Measurements from ENCODE around the gene EHBP1L1.
A peak's percentile ranks its signal among the peaks of the same experiment; 100 is the strongest.
"Not testable (repeated sequence)": the region's sequence is repeated elsewhere in the genome, so short reads cannot be mapped to it uniquely, and the experiment has no call there.

EHBP1L1 gene

DNA sequence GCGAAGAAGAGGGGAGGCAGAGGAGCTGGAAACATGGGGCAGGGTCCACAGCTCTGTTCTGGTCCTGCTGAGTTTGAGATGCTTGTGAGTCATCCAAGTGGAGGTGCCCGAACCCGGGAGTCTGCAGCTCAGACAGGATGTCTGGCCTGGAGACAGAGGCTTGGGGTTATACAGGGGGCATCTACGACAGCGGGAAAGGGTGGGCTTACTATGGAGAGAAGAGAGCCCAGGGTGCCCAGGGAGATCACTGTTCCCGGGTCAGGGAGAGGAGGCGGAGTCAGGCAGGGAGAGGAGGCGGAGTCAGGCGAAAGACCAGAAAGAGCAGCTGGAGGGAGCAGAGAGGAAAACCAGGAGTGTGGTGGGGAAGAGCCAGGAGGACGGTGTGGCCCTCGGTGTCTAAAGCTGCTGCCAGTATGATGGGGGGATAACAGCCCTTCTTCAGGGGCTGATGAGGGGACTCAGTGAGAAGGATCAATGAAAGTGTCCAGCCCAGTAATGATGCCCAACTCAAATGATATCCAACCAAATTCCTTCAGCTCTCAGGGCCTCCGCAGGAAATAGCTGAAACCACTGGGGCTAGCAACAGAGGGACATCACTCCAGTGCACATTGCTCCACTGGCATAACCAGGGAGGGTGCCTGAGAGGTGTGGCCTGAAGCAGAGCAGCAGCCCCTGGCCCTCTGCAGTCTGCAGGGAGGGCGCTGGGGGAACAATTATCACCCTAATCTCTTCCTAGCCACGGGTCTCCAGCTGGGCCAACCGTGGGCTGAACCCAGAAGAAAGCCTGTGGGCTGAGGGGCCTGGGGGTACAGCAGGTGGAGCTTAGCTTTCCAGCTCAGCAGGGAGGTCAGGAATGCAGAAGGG is 15.1 kb upstream of the EHBP1L1 start:
- no peak for DNase-seq (ENCODE audit: low read depth)

DNA sequence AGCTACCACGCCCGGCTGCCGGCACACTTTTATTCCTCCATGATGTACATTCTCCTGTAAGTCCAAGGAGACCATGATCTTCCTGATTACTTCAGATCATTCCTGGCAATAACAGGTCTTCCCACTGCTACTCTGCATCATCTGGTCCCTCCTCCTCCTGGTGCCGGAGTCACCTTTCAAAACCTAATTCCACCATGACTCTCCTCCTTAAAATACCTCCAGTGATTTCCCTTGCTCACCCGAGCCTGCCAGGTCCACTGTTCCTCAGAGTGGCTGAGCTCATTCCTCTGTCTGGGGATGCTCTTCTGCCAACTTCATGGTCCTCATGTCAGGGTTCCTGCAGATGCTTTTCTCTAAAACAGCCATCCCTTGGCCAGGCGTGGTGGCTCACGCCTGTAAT is 13.8 kb upstream of the EHBP1L1 start:
- no peak for DNase-seq (ENCODE audit: low read depth)

DNA sequence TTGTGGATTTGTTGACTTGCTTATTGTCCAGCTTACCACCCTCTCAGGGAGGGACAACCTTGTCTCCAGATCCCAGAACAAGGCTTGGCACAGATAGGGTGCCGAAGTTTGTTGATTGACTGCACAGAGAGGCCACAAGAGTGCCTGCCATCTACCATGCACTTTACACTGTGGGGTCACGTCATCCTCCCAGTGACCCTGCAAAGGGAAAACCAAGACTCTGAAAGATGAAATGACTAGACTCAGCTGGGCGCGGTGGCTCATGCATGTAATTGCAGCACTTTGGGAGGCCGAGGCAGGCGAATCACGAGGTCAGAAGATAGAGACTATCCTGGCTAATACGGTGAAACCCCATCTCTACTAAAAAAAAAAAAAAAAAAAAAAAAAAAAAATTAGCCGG is 13.1 kb upstream of the EHBP1L1 start:
- no peak for DNase-seq (ENCODE audit: low read depth)

DNA sequence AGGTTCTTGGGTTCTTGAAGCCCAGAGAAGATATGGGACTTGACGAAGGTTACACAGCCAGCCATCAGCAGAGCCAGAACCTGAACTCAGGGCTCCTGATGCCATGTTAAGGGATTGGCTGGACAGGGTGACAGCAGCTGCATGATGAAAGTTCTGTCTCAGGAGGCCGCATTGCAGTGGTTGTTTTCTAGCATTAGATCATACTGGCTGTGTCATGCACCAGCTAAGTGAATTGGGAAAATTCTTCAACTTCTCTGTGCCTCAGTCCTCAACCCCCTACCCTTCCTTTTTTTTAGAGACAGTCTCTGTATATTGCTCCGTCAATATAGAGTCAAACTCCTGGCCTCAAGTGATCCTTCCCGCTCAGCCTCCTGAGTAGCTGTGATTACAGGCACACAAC is 12.3 kb upstream of the EHBP1L1 start:
- no peak for DNase-seq (ENCODE audit: low read depth)

DNA sequence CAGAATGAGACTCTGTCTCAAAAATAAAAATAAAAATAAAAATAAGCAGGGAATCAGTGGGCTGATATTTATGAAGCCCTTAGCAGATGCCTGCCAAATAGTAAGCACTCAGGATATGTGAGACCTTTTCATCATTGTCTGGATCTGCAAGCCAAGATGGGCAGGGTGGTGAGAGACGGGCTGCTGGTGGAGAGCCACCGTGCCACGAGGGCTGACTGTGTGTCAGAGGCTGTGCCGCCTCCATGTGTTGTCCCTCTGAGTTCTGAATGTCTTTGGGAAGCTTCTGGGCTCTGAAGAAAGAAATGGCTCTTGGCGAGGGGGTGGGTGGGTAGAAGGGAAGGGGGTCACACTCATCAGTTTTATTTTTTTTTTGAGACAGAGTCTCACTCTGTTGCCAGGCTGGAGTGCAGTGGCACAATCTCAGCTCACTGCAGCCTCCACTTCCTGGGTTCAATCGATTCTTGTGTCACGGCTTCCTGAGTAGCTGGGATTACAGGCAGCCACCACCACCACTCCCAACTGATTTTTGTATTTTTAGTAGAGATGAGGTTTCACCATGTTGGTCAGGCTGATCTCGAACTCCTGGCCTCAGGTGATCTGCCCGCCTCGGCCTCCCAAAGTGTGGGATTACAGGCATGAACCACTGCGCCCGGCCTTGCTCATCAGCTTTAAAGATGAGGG is 10.8 kb upstream of the EHBP1L1 start:
- DNase-seq (ENCODE audit: low read depth), result not testable (repeated sequence)

DNA sequence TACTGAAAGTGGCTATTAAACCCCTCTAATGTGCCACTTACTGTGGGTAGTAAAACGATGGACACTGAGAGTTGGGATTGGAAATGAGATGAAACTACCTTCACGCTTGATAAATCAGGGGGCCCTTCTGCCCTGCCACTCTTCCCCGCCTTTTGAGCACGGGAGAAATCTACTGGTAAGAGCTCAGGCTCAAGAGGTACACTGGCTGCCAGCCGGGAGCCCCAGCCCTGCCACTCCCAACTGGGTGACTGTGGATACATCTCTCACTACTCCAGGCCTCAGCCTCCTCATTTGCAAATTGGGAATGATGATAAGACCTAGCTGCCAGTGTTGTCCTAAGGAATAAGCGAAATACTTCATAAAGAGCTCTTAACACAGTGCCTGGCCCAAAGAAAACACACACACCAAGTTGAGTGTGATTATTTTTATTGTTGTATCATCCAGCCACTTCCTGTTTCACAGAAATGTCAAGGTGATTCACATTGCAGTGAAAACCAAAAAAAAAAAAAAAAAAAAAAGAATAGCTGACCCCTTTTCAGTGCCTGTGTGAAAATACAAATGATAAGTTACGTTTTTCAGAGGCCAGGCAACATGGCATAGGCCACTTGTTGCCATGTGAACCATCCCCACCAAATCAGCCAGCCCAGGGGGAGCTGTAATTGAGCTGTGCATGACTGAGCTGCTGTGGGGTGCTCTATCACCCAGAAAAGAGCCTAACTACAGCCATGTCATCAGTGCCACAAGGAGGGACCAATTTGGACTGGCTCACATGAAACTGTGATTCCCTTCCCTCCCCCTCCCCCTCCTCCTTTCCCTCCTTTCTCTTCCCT is 10.0 kb upstream of the EHBP1L1 start:
- DNase-seq (ENCODE audit: low read depth), result no peak

DNA sequence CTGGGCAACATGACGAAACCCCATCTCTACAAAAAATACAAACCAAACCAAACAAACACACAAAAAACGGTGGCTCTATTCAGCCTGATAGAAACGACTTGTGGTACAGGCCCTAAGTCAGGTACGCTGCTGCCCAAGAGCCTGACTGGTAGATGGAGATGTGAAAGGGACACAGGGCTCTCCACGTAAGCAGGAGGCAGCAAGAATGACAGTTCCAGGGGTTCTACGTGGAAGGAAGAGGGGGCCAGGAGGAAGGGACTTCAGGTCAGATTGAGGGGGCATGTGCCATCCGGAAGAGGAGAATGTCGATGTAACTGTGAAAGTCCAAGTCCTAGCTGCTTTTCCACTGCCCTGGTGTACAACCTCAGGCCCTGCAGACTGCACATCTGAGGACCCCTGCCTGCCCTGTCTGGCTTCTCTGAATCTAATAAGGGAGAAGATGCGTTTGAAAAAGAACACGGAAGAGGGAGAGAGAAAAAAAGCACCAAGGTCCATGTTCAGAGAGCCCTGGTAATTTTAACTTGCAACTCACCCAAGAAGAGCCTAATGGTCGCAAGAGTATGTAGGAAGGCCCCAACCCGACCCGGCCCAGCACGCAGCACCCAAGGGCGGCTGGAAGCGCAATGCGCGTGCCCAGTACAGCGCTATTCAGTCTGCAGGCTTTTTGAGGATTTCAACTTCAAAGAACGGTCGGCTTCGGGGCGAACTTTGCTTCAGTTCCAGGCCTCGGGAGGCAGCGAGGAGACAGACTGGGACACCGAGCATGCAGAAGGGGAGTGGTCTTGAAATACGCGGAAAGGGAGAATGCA is 6.5 kb upstream of the EHBP1L1 start:
- DNase-seq (ENCODE audit: low read depth), result no peak

DNA sequence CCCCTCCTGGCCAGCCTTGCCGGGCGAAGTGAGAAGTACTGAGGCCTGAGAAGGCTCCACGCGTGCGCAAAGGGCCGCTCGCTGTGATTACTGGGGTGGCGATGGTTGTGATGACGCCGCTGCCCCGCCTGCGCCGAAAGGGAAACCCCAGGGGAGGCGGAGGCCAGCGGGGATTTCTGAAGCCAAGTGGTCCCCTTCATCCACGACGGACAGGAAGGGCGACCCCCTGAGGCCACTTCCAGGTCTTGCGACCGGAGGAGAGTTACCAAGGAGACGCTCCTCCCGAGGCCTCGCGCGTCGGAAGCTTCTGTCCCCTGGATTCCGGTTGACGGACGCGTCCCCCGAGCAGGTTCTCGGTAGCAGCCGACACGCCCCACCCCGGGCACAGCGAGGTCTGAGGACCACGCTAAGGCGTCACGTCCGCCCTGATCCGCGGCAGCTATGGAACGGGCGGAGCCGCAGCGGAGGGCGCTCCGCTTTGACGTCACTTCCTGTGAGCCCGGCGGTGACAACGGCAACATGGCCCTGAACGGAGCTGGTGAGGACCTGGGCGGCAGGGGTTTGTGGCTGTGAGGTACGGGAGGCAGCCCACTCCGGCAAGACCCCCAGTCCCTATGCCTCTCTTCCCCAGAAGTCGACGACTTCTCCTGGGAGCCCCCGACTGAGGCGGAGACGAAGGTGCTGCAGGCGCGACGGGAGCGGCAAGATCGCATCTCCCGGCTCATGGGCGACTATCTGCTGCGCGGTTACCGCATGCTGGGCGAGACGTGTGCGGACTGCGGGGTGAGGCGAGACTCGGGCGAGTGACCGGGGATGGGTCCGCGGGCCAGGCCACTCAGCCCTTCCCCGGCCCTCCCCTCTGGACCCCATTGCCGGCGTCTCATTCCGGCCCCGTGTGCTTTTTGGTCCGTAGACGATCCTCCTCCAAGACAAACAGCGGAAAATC is 5.6 kb upstream of the EHBP1L1 start, which contains the start of gene ZNRD2:
ZNRD2 (plus strand) TSS at position 505 of the 946 bp plus-strand sequence; CDS start at position 520, 15 bp downstream.
- DNase-seq (ENCODE audit: low read depth), result peak; percentile 96

DNA sequence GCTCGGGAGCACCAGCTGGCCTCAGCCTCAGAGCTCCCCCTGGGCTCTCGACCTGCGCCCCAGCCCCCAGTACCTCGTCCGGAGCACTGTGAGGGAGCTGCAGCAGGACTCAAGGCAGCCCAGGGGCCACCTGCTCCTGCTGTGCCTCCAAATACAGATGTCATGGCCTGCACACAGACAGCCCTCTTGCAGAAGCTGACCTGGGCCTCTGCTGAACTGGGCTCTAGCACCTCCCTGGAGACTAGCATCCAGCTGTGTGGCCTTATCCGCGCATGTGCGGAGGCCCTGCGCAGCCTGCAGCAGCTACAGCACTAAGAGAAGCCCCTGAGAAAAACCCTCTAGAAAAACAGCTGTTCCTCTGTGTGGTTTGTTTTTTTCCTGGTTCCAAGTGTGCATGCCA is 4.4 kb upstream of the EHBP1L1 start:
- DNase-seq (ENCODE audit: low read depth), result no peak

DNA sequence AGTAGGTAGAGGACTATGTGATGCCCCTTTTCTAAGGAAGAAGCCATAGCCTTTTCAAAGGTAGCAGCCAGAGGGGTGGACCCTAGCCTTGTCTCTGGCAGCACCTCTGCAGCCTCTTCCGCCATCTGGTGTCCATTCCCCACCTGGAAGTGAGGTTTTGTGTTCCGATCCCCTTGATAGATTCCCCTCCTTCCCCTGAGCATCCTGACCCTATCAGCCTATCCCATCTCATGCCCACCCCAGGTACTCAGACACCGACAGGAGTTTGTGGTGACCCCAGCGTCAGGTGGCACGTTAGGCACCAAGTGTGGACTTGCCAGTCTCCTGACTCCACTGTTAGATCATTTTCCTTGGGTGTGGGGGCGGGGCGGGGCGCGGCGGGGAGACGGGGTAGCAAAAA is 3.9 kb upstream of the EHBP1L1 start:
- no peak for DNase-seq (ENCODE audit: low read depth)

DNA sequence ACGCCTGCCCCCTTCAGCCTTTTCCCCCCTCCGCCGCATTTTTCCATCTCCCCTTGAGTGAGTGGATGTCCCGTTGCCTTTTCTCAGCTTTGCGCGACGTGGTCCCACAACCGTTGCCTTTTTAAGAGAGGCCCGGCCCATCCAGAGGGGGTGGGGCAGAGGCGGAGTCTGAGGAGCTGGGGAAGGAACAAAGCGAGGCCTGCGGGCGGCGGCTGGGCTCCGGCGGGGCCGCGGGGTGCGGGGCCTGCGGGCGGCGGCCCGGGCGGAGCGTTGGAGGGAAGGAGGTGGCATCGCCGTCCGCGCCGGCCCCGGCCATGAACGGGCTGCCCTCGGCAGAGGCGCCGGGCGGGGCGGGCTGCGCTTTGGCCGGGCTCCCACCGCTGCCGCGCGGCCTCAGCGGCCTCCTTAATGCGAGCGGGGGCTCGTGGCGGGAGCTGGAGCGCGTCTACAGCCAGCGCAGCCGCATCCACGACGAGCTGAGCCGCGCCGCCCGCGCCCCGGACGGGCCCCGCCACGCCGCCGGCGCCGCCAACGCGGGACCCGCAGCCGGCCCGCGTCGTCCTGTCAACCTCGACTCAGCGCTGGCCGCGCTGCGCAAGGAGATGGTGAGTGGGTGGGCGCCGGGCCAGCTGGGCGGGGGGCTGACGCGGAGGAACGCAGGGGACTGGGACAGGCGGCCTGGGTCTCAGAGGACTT is 3.3 kb upstream of the EHBP1L1 start, which contains the start of gene FAM89B:
FAM89B (plus strand) TSS at position 183 of the 696 bp plus-strand sequence; CDS start at position 315, 132 bp downstream.
- DNase-seq (ENCODE audit: low read depth), result peak; percentile 47

DNA sequence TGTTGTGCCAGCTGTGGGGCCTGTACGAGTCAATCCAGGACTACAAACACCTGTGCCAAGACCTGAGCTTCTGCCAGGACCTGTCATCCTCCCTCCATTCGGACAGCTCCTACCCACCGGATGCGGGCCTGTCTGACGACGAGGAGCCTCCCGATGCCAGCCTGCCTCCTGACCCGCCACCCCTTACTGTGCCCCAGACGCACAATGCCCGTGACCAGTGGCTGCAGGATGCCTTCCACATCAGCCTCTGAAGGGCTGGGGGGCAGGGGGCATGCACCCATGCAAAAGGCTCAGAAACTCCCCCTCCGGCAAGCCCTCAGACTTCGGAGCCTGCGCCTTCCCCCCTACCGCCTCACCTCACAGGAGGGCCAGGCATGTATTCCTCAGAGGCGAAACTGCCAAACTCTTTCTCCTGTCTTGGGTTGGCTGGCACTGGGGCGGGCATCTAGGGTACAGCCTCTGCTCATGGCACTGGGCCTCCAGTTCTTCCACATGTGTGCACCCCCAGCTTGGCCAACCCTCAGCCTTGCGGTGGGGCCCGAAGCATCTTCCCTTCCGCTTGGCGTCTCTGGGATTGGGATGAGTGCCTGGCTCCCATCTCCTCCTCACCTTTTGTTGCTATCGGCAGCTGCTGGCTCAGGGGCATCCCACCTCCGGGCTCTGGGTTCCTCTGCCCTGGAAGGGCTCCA is 2.3 kb upstream of the EHBP1L1 start:
- no peak for DNase-seq (ENCODE audit: low read depth)

DNA sequence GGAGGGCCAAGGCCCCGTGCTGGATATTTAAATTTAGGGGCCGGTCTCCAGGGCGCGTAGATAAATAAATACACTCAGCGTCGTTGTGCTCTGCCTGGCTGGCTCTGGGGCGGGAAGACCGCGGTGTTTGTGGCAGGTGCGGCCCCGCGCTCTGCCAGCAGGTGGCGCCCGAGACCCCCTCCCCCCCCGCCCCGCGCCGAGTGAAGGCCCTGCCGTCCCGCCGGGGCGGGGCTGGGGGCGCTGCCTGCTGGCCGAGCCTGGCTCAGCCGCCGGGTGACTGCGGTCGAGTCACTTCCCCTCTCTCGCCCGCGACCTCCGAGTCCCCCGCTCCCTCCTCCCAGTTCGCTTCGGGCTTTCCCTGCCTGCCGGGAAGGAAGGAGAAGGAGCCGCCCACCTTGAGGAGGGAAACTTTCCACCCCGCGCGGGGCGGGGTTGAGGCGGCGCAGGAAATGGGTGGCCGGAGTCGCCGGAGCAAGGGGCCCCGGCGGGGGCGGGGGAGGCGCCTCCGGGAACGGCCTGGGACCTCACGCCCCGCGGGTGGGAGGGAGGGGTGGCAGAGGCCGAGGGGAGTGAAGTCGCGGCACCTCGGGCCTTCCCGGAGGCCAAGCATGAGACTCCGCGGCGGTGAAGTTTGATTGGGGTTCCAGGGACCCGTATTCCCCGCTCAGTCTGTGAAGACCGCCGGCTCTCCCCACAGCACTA is 1.6 kb upstream of the EHBP1L1 start:
- DNase-seq (ENCODE audit: low read depth), result peak; percentile 88

DNA sequence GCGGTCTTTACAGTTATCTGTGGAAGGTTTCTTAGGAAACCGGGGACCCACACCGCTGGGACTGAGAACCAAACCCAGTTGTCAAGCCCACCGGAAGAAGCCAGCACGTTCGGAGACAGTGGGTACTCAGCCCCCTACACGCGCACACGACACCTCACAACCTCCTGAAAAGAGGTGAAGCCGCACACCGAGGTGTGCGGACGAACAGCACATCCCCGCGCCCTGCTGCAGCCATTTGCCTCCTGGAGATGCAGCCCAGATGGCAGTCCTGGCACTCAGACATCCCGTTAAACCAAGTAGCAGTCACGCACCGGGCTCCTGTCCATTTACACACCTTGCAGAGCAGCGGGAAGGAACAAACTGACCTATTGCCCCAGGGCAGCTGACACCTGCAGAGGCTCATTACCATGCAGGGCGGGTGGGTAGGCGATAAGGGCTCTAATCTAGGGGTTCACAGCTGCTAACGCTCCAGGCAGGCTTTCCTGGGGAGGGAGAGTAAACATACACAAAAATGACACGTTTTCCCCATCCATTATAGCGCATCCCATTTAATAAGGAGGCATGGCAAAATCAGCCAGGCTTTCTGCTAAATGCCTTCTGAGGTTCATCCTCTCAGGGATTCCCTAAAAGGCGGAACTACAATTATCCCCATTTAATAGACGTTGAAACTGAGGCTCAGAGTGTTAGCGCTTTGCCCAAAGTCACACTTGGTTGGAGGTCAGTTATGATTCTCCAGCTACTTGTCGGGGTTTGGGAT is 864 bp upstream of the EHBP1L1 start:
- DNase-seq (ENCODE audit: low read depth), result no peak

DNA sequence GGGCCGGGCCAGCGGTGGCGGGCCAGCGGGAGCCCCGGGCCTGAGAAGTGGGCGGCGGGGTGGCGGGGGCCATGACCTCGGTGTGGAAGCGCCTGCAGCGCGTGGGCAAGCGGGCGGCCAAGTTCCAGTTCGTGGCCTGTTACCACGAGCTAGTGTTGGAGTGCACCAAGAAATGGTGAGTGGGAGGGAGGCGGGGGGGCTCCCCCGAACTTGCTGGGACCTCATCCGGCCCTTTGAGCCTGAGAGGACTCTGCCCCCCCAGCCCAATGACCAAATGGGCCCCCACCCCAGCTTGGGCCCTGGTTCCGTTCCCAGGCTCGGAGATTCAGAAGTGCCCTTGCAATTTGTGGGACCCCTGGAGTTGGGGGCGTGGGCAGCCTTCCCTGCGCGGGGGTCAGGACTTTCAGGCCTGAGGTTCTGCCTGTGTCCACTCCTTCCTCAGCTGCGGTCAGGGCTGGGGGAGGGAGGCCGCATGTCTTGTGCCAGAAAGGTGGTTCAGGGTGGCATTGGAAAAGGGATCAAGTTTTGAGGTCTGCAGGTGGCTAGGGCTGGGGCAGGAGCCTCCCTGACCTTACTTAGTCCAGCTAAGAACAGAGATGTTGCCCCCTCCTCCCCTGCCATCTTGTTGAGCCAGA is 496 bp downstream of the EHBP1L1 start:
- DNase-seq (ENCODE audit: low read depth), result no peak

DNA sequence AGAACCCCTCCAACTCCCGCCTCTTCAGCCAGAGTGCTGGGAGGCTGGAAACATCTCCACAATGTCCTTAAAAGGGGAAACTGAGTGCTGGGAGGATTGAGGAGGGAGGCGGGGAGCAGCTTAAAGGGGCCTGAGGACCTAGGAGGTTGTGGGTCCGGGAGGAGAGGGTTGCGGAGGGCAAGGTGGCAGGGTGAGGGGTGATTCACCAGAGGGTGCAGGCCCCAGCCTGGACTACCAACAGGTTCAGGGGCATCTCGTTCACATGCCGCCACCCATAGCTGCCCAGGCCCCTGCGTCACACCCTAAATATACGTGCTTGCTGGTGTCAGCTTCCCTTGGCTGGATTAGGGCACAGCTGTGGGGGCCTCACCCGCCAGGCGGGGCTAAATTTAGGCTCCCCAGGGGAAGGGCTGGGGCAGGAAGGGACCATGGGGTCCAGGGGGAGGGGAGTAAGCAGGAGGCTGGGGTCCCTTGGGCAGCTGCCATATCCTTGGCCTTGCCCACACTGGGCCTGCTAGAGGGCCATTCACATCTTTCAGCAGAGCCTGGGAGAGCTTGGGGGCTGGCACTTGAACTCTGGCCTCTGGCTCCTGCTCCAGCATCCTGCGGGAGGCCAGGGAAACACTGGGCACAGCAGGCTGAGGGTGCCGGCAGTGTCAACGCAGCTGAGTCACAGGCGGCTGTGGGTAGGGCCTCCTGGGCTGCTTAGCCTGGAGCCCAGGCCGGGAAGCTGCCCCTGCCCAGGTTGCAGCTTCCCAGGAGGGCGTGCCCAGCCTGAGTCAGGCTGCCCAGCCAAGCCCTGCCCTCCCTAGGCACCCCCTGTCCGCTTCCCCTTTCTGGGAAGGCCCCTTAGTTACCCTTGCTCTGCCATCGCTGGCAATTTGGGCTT is 1.3 kb downstream of the EHBP1L1 start:
- no peak for DNase-seq (ENCODE audit: low read depth)

Data from fibroblast of the conjunctiva (primary cell).